GM10248 (cell line): ENCODE data around the gene ENC1.

Experiments used
- CTCF ChIA-PET: fragments of 300-600 bp; sonication (Branson Sonifier 250); formaldehyde crosslinking; extraction: SDS; loops from one replicate; lab custom pipeline; 2021; ENCODE audit warnings: antibody characterized with exemption; lab: Yijun Ruan, JAX
- POLR2A ChIA-PET: fragments of 350-650 bp; sonication (Branson Sonifier 250); formaldehyde crosslinking; extraction: SDS; loops from one replicate; lab custom pipeline; 2020; ENCODE audit warnings: antibody characterized with exemption; lab: Yijun Ruan, JAX
- DNase-seq: peaks from one replicate; pipeline ENCODE4 v3.0.0; 2012; ENCODE audit errors: extremely low spot score
- TF ChIP-seq, protein P1 (sequence below): IDR thresholded peaks from 2 replicates; pipeline ENCODE4 v1.5.1; 2012; ENCODE audit warnings: mild to moderate bottlenecking, low read depth; ENCODE audit errors: extremely low read depth, missing control alignments, control extremely low read depth

The ENC1 gene

DNA sequence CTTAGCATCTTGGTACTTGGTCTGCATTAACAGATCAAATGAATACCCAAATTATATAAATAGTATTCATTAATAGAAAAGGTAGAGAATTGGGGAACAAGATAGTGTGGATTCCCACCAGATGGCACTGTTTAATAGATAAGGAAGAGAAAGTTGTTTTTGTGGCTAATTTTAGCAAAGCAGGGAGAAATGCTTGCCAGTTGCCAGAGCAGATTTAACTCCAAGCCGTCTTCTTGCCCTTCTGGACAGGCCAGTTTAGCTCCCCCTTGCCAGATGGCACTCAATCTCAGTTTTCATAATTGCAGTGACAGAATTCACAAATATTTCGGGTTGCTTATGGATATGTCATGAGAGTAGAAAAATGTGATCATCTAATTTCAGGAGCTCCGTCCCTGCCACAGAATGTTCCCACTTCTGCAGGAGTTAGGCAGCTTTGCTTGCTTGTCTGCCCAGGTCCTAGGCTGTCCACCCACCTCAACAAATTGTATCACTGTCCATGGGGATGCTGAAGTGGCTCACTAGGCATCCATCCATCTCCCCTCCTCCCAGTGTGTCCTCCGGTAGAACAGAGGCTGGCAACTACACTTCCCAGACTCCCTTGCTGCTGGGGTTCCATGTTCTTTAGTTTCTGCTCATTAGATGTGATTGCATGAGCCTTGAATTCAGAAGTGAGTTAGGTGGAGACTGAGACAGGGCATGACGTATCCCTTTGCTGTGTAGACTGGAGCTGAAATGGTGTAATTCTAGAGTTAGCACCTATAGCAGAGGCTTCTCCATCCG, 32.7 kb upstream of the ENC1 start:
- TF ChIP-seq, protein P1, sequence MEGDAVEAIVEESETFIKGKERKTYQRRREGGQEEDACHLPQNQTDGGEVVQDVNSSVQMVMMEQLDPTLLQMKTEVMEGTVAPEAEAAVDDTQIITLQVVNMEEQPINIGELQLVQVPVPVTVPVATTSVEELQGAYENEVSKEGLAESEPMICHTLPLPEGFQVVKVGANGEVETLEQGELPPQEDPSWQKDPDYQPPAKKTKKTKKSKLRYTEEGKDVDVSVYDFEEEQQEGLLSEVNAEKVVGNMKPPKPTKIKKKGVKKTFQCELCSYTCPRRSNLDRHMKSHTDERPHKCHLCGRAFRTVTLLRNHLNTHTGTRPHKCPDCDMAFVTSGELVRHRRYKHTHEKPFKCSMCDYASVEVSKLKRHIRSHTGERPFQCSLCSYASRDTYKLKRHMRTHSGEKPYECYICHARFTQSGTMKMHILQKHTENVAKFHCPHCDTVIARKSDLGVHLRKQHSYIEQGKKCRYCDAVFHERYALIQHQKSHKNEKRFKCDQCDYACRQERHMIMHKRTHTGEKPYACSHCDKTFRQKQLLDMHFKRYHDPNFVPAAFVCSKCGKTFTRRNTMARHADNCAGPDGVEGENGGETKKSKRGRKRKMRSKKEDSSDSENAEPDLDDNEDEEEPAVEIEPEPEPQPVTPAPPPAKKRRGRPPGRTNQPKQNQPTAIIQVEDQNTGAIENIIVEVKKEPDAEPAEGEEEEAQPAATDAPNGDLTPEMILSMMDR = peak; percentile 13
- DNase-seq = no peak
- CTCF ChIA-PET = interaction anchor here (0.7 to 2.6 kb wide), 7 partner anchors 9 to 248 kb away, joined by 3 to 16 read pairs (median 4); partner anchors contain the start of gene HEXB
- POLR2A ChIA-PET = no interaction called here

DNA sequence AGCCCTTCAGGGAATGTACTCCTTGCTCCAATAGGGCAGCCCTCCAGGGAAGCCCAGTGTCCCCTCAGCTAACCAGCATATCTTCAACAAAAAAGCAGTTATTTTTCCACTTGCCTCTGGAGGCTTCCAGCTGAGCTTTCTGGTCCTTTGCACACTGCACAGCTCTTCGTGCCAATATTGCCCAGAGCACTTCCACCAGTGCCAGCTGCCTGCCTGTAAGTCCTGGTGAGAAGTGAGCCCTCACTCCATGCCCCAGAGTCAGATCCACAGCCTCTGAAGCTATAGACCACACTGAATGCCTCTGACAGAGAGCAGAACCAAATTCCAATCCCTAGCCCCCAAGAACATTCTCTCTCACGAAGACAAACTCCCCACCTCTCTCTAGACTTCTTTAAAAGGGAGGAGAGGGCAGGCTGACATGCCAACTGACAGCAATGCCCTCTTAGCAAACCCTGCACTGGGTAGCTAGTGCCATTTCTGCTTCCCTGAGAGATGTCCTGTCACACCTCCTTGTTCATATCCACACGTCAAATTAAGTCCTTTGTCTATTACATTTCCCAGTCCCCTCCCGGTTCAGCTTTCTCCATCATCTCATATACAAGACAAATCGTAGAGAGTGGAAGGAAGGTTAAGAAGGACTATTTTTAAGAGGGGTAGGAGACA, 31.8 kb upstream of the ENC1 start:
- ChIA-PET CTCF (interaction anchor here (1.0 to 2.6 kb wide), 6 partner anchors 9 to 247 kb away, joined by 3 to 16 read pairs (median 7); partner anchors contain the start of gene HEXB), POLR2A (no interaction called here)
- no peak for DNase-seq
- TF ChIP-seq, protein P1 = no peak

GRCh38 chr5:74670396-74671038, 30.0 kb upstream of the ENC1 start:
- POLR2A ChIA-PET = no interaction called here
- no peak for DNase-seq
- CTCF ChIA-PET = no interaction called here
- TF ChIP-seq, protein P1 = no peak

DNA sequence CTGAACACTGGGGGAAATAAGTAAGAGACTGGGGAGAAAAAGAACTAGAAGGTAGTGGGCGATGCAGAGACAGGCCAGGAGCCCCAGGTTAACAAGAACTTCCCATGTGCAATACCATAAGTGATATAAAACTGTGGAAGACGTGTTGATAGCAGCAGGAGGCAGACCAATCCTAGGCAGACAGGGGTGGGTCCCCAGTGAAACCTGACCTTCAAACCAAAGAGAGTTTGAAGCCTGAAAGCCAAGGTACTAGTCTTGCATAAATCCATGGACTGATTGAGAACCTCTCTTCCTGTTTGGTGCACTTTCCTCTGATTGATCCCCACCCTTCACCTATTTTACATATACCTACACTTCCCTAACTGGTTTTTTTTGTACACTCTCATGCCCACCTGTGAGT, 29.3 kb upstream of the ENC1 start:
- ChIA-PET CTCF (no interaction called here), POLR2A (no interaction called here)
- DNase-seq = no peak
- TF ChIP-seq, protein P1 = no peak

- DNase-seq = no peak
- ChIA-PET CTCF (no interaction called here), POLR2A (no interaction called here)
- TF ChIP-seq, protein P1 = no peak
Measured at GRCh38 chr5:74667396-74667795, 26.9 kb upstream of the ENC1 start.

- ChIA-PET POLR2A (interaction anchor here (0.7 kb wide), 1 partner anchor 155 kb away, joined by 3 read pairs; no protein-coding TSS in a partner anchor), CTCF (no interaction called here)
- TF ChIP-seq, protein P1 = no peak
- no peak for DNase-seq
Measured at GRCh38 chr5:74665816-74666215, 25.3 kb upstream of the ENC1 start.
